Measurements from ENCODE around the gene OGFR.

- no peak for TF ChIP-seq CTCF (IDR thresholded peaks at IDR 0.05)
- no peak for TF ChIP-seq SIN3A (IDR thresholded peaks at IDR 0.05; ENCODE audit: borderline replicate concordance, insufficient read depth, low read depth, low read length)
- no peak for TF ChIP-seq TCF7L2 (IDR thresholded peaks at IDR 0.05; ENCODE audit: low read depth, low read length)
- no peak for TF ChIP-seq REST (IDR thresholded peaks at IDR 0.05; ENCODE audit: insufficient read depth in 1 of 2, low read depth in 2 of 2, low read length in 1 of 2)
Measured at GRCh38 chr20:62780204-62780603, 24.4 kb upstream of the OGFR start.
